K562 (cell line): ENCODE data around the gene DGCR8. TPM values are rescaled to one million over a fixed set of nuclear protein-coding genes. Genes with fewer than 3 reads are reported as not detected.

ENCODE experiments used
- DMBX1 ChIP-seq: fragments of 250-450 bp; sonication (Bioruptor Pico); IDR thresholded peaks from 2 replicates; pipeline ENCODE4 v1.8.0; 2022; ENCODE audit warnings: inconsistent platforms, mild to moderate bottlenecking, moderate library complexity, borderline replicate concordance
- HNRNPUL1 ChIP-seq: fragments of 200-400 bp; formaldehyde crosslinking; IDR thresholded peaks from 2 replicates; pipeline ENCODE4 v1.6.1; 2017; ENCODE audit warnings: low read length
- IFI16 ChIP-seq: fragments of 250-450 bp; sonication (Bioruptor Pico); IDR thresholded peaks from 2 replicates; pipeline ENCODE4 v2.1.2; 2022; ENCODE audit warnings: mild to moderate bottlenecking, inconsistent platforms
- PHF8 ChIP-seq: fragments of 200-600 bp; sonication (generic); IDR thresholded peaks from 2 replicates; pipeline ENCODE4 v1.6.1; 2012; ENCODE audit warnings: mixed run types, mild to moderate bottlenecking, inconsistent platforms, low read length, moderate library complexity, borderline replicate concordance
- PRDM10 ChIP-seq: fragments of 450-650 bp; IDR thresholded peaks from 2 replicates; pipeline ENCODE4 v1.6.1; 2018; ENCODE audit not compliant: partially characterized antibody
- SMARCA4 ChIP-seq: fragments of 450-650 bp; IDR thresholded peaks from 2 replicates; pipeline ENCODE4 v1.6.1; 2016
- STAT6 ChIP-seq: sonication (generic); formaldehyde crosslinking; IDR thresholded peaks from 2 replicates; pipeline ENCODE4 v1.8.1; 2023; ENCODE audit warnings: mild to moderate bottlenecking, missing genetic modification reagents
- ZBTB40 ChIP-seq, 2 experiments: fragments of 450-650 bp in 1 of 2; sonication (generic) in 1 of 2; formaldehyde crosslinking in 1 of 2; IDR thresholded peaks; 2 replicates each; pipeline versions ENCODE4 v1.7.1 to v1.9.0; 2016 to 2022; ENCODE audit warnings: inconsistent platforms in 1 of 2, mild to moderate bottlenecking in 1 of 2, missing genetic modification reagents in 1 of 2
- ZNF277 ChIP-seq: fragments of 250-450 bp; sonication (Bioruptor Pico); IDR thresholded peaks from 2 replicates; pipeline ENCODE4 v1.8.0; 2022; ENCODE audit warnings: inconsistent platforms, mild to moderate bottlenecking, moderate library complexity, borderline replicate concordance
- polyA plus RNA-seq, 8 experiments: library from polyadenylated mRNA; depleted of rRNA in 4 of 8; stranded (reverse) in 5 of 8; unstranded in 3 of 8; fragments of >200 nt; fragmentation: Nextera tagmentation in 2 of 8; fragmentation: Illumina TruSeq in 1 of 8; extraction: Ambion mirVana in 2 of 8; extraction: Trizol in 1 of 8; gene quantifications; 2 replicates each; pipeline versions ENCODE4 v1.2.1 to v1.2.3, GENCODE V29; 2011 to 2014; ENCODE audit warnings: inconsistent platforms in 1 of 8, missing spikeins in 1 of 8
- total RNA-seq, 7 experiments: library from RNA; depleted of rRNA in 6 of 7; stranded (reverse); fragments of >200 nt in 6 of 7; fragmentation: Illumina TruSeq in 2 of 7; extraction: Trizol in 2 of 7; gene quantifications; 2 replicates each; pipeline versions ENCODE4 v1.2.1 to v1.2.3, GENCODE V29; 2011 to 2021; ENCODE audit warnings: low replicate concordance in 1 of 7

DGCR8 gene
- total and polyA plus RNA-seq, 9 of the 15 experiments (the other 6 are each of a cell fraction or from before 2014, with no cell fraction given) = 5.9 to 144 (median 80.1) TPM

GRCh38 chr22:20083891-20084546 lies 4.0 kb downstream of the DGCR8 start (continued):
- TF ChIP-seq PRDM10 = no peak
- TF ChIP-seq PHF8 = peak; percentile 5; the same call in 1 of the 2 replicates
- TF ChIP-seq HNRNPUL1 = no peak
- no peak for TF ChIP-seq ZBTB40 (IDR thresholded peaks at IDR 0.05)
- TF ChIP-seq ZBTB40 (CRISPR knock-in tag; IDR thresholded peaks at IDR 0.05) = no peak
- 0 out of 2 replicates have a peak, but pooled peaks have one; percentile 54 for TF ChIP-seq ZNF277 (CRISPR knock-in tag)
- TF ChIP-seq SMARCA4 = no peak
- TF ChIP-seq IFI16 (CRISPR knock-in tag) = peak; percentile 65; the same call in 1 of the 2 replicates
- no peak for TF ChIP-seq DMBX1 (CRISPR knock-in tag)
- no peak for TF ChIP-seq STAT6 (CRISPR knock-in tag)
